Heart right ventricle (tissue), 16 donors: Measurements from ENCODE around the gene TOX2. TPM values are rescaled to one million over a fixed set of nuclear protein-coding genes. Genes with fewer than 3 reads are reported as not detected.

Experiments
- ATAC-seq, 8 donors: fragments of 200-7000 bp; cut with Tn5 transposase; one replicate each; pipeline ENCODE4 v1.9.1; 2020; ENCODE audit warnings: mild to moderate bottlenecking in 8 of 8, moderate library complexity in 8 of 8, moderate number of reproducible peaks in 1 of 8
- DNase-seq, 2 donors: peaks; one replicate each; pipeline ENCODE4 v3.0.0-alpha.2; 2020
- H3K27ac ChIP-seq, 10 donors: fragments of 200-600 bp; sonication (generic) in 2 of 10; one replicate each; pipeline versions ENCODE4 v1.5.0 to v1.8.0; 2020 to 2022; ENCODE audit warnings: mild to moderate bottlenecking in 3 of 10
- H3K27me3 ChIP-seq, 7 donors: fragments of 200-600 bp; one replicate each; pipeline ENCODE4 v1.8.0; 2021 to 2022; ENCODE audit warnings: mild to moderate bottlenecking in 2 of 7
- H3K36me3 ChIP-seq, 9 donors: fragments of 200-600 bp; sonication (generic) in 1 of 9; one replicate each; pipeline versions ENCODE4 v1.5.0 to v1.8.0; 2020 to 2022; ENCODE audit warnings: mild to moderate bottlenecking in 2 of 9
- H3K4me1 ChIP-seq, 9 donors: fragments of 200-600 bp; sonication (generic) in 1 of 9; one replicate each; pipeline versions ENCODE4 v1.5.0 to v1.8.0; 2020 to 2022; ENCODE audit warnings: mild to moderate bottlenecking in 4 of 9
- H3K4me3 ChIP-seq, 10 donors: fragments of 200-600 bp; sonication (generic) in 2 of 10; one replicate each; pipeline versions ENCODE4 v1.5.0 to v1.8.0; 2020 to 2022; ENCODE audit warnings: mild to moderate bottlenecking in 7 of 10, moderate library complexity in 2 of 10
- H3K9me3 ChIP-seq, 11 donors: fragments of 200-600 bp in 10 of 11; sonication (generic) in 2 of 11; one replicate each; pipeline versions ENCODE4 v1.5.0 to v1.8.0; 2013 to 2022; ENCODE audit warnings: mild to moderate bottlenecking in 2 of 11, control low read depth in 1 of 11, moderate library complexity in 1 of 11
- WGBS, 2 donors: extraction: QIAGEN DNeasy Blood & Tissue Kit; methylation state at CpG; one replicate each; pipeline ENCODE4 v1.1.7; 2013; ENCODE audit warnings: inconsistent platforms in 1 of 2; 5-methylcytosine and 5-hydroxymethylcytosine counted together
- intact Hi-C, 10 donors: fragments of 100-400 bp; cut with DNase I; formaldehyde crosslinking; loops; one replicate each; pipeline versions ENCODE4 v1.11.1 to v1.14.2; 2022
- polyA plus RNA-seq, 2 donors: library from polyadenylated mRNA; stranded (reverse); fragments of 200-250 nt; gene quantifications; one replicate each; pipeline ENCODE4 v1.2.3, GENCODE V29; 2013
- total RNA-seq, 10 donors: library from RNA; stranded (reverse); fragmentation: NEBNext Ultra II Directional in 3 of 10; extraction: Animal tissue kit (Norgen Biotek cat#: 25700) in 3 of 10; gene quantifications; one replicate each; pipeline versions ENCODE4 v1.2.1 to v1.2.4, GENCODE V29; 2021 to 2023
- TF ChIP-seq, protein P1 (sequence below), 9 donors: fragments of 200-600 bp; sonication (generic) in 2 of 9; IDR thresholded peaks; one replicate each; pipeline versions ENCODE4 v1.5.0 to v1.8.0; 2021 to 2022; ENCODE audit warnings: antibody characterized with exemption in 9 of 9, mild to moderate bottlenecking in 5 of 9, moderate library complexity in 1 of 9
- donor health status: Arrhythmogenic right ventricular cardiomyopathy.
- donor health status: ischemic (EF 13 %, LVEDD 7.1; RV severe dilation, severe dysfunction).
- donor health status: healthy with polysubstance abuse.
- donor health status: DM: no; HTN: yes; CAD: no.
- donor health status: DM: no; HTN: no; CAD: no.
- donor health status: ischemic (EF 25% LVEDD 6.9; RV normal size, moderate dysfunction).
- donor health status: ischemic (EF 25% LVEDD 5.7; RV mildly dilated, moderate dysfunction).
- donor health status: healthy.
- donor health status: DM: yes; HTN: yes; CAD: no.
- donor health status: Ischemic cardiomyopathy.
- donor health status: ischemic (EF 35%, LVEDD 5.7; RV mildly dilated, moderate dysfunction).
- donor health status: nonischemic (EF 11% LVEDD 7.7; RV severe dilation, severe dysfunction).
- donor health status: DM: yes; HTN: yes; CAD: no.
- donor health status: PGD.
- donor health status: ischemic (EF 29% LVEDD 5.4; RV normal size, mild dysfunction).
- donor health status: nonischemic (EF 23%, LVEDD 6.1; RV moderate dilation, normal function).

TOX2 gene
- total and polyA plus RNA-seq, 12 donors, result 0.25 to 2.0 (median 1.1) TPM

DNA sequence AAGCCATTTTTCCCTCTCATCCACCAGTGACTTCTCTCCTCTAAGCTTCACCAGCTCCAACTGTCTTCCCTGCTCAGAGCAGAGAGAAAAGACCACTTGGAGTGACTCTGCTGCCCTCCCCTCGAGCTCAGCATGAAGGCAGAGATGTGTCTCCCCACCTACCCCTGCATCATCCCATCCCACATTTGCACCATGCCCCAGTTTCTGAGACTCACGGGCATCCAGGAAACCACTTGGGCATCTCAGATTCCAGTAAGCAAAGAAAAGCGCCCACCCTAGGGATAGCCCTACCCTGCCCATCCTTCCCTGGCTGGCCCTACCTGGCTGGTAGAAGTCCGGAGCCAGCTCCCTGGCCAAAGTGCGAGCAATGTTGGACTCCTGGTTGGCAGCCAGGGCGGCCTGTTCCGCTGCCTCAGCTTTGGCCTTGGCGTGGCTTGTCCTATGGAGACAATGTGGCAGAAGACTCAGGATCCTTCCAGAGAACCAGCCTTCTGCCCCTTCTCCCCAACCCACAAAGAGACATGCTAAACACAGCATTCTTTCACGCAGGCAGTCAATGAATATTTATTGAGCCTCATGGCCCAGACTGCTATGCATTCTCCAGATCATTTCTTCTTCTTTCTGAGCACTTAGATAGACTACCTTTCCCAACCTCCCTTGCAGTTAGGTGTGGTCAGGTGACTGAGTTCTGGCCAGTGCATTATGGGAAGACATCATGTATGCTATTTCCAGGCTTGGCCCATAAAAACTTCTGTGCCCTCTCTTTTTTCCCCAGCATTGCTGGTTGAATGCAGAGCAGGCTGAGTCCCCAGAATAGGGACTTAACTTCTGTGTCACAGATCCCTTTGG, 203.8 kb downstream of the TOX2 start:
- DNase-seq, result no peak
- intact Hi-C loops, result loop anchor here in 4 of 10 donors (2.0 to 10.0 kb wide), 4 partner anchors 68 to 186 kb away; partner anchors contain the start of gene JPH2 (in 1 of the 4)
- peaks cover 0 to 18% (median 9%) of the 10 kb centered on the region in 7 donors for H3K27me3 ChIP-seq
- peak overlapping the region in 4 of 10 donors; percentile 25 to 44 (median 37) for H3K27ac ChIP-seq
- no peaks in the 10 kb centered on the region for H3K9me3 ChIP-seq
- H3K4me3 ChIP-seq, result no peak overlapping the region
- H3K36me3 ChIP-seq, result peaks cover 0 to 23% (median 0%) of the 10 kb centered on the region in 9 donors
- 82 to 84% methylated on average over 9 of the region's 9 CpGs for WGBS, 2 donors
- TF ChIP-seq, protein P1, sequence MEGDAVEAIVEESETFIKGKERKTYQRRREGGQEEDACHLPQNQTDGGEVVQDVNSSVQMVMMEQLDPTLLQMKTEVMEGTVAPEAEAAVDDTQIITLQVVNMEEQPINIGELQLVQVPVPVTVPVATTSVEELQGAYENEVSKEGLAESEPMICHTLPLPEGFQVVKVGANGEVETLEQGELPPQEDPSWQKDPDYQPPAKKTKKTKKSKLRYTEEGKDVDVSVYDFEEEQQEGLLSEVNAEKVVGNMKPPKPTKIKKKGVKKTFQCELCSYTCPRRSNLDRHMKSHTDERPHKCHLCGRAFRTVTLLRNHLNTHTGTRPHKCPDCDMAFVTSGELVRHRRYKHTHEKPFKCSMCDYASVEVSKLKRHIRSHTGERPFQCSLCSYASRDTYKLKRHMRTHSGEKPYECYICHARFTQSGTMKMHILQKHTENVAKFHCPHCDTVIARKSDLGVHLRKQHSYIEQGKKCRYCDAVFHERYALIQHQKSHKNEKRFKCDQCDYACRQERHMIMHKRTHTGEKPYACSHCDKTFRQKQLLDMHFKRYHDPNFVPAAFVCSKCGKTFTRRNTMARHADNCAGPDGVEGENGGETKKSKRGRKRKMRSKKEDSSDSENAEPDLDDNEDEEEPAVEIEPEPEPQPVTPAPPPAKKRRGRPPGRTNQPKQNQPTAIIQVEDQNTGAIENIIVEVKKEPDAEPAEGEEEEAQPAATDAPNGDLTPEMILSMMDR (IDR thresholded peaks at IDR 0.05), result no peak
- H3K4me1 ChIP-seq, result peaks cover 0 to 80% (median 19%) of the 10 kb centered on the region in 9 donors
- no peak for ATAC-seq

Other genes with a start within 250 kb of the TOX2 start
- 1 to 10 TPM in 2 of 10 donors, under 1 TPM in 6, not detected in 2; 0.09 to 6.0 (median 0.27) TPM for gene MYBL2, start 247.7 kb upstream of the TOX2 start, total RNA-seq
- gene MYBL2, start 247.7 kb upstream of the TOX2 start, polyA plus RNA-seq, result under 1 TPM; 0.17 to 0.29 TPM
- not detected for gene GTSF1L, start 187.8 kb upstream of the TOX2 start, total RNA-seq
- gene GTSF1L, start 187.8 kb upstream of the TOX2 start, polyA plus RNA-seq, result not detected